CD8-positive, alpha-beta memory T cell (primary cell): ENCODE data around the gene AFF1. TPM values are rescaled to one million over a fixed set of nuclear protein-coding genes. Genes with fewer than 3 reads are reported as not detected.
A peak's percentile ranks its signal among the peaks of the same experiment; 100 is the strongest.

ENCODE experiments used
- CTCF ChIA-PET: fragments of 350-600 bp; sonication (Branson Sonifier 250); formaldehyde crosslinking; loops from one replicate; lab custom pipeline; 2021; ENCODE audit warnings: antibody characterized with exemption; lab: Charles Lee
- POLR2A ChIA-PET: fragments of 350-600 bp; sonication (Branson Sonifier 250); formaldehyde crosslinking; loops from one replicate; lab custom pipeline; 2021; ENCODE audit warnings: antibody characterized with exemption; lab: Charles Lee
- DNase-seq, 5 donors: peaks; one replicate each; pipeline versions ENCODE4 v3.0.0 to v3.0.0-alpha.2; 2020 to 2022; ENCODE audit warnings: mixed read lengths in 1 of 5
- H3K27ac ChIP-seq: one replicate; pipeline ENCODE4 v1.7.0; 2013; ENCODE audit warnings: low read depth, mild to moderate bottlenecking, low read length, moderate library complexity
- H3K27me3 ChIP-seq: 2 replicates; pipeline ENCODE4 v1.7.0; 2013; ENCODE audit warnings: low read length, mild to moderate bottlenecking; ENCODE audit not compliant: insufficient read depth, poor library complexity, severe bottlenecking
- H3K36me3 ChIP-seq: 2 replicates; pipeline ENCODE4 v1.7.0; 2013; ENCODE audit warnings: mild to moderate bottlenecking, low read length, moderate library complexity; ENCODE audit not compliant: insufficient read depth
- H3K4me1 ChIP-seq: 2 replicates; pipeline ENCODE4 v1.7.0; 2013; ENCODE audit warnings: mild to moderate bottlenecking, low read length, moderate library complexity; ENCODE audit not compliant: insufficient read depth
- H3K4me3 ChIP-seq: 2 replicates; pipeline ENCODE4 v1.7.0; 2013; ENCODE audit warnings: mild to moderate bottlenecking, low read length
- H3K9me3 ChIP-seq: 2 replicates; pipeline ENCODE4 v1.7.0; 2013; ENCODE audit warnings: mild to moderate bottlenecking, low read length
- H3K27ac Mint-ChIP-seq, 8 donors: one replicate each; pipeline ENCODE4 v1.8.0; 2020 to 2021; ENCODE audit warnings: mixed read lengths in 8 of 8, mild to moderate bottlenecking in 6 of 8, inconsistent platforms in 3 of 8, moderate library complexity in 3 of 8
- H3K27me3 Mint-ChIP-seq, 2 donors: one replicate each; pipeline ENCODE4 v1.8.0; 2020 to 2021; ENCODE audit warnings: mixed read lengths in 2 of 2, mild to moderate bottlenecking in 1 of 2, moderate library complexity in 1 of 2
- H3K36me3 Mint-ChIP-seq, 3 donors: one replicate each; pipeline ENCODE4 v1.8.0; 2020 to 2021; ENCODE audit warnings: mixed read lengths in 3 of 3, inconsistent platforms in 1 of 3, mild to moderate bottlenecking in 1 of 3
- H3K4me1 Mint-ChIP-seq, 3 donors: one replicate each; pipeline ENCODE4 v1.8.0; 2020 to 2021; ENCODE audit warnings: mixed read lengths in 3 of 3, inconsistent platforms in 1 of 3, mild to moderate bottlenecking in 1 of 3
- H3K4me3 Mint-ChIP-seq, 7 donors: one replicate each; pipeline ENCODE4 v1.8.0; 2020 to 2021; ENCODE audit warnings: mixed read lengths in 7 of 7, mild to moderate bottlenecking in 6 of 7, moderate library complexity in 4 of 7, inconsistent platforms in 2 of 7
- H3K9me3 Mint-ChIP-seq, 5 donors: one replicate each; pipeline ENCODE4 v1.8.0; 2020 to 2022; ENCODE audit warnings: mixed read lengths in 5 of 5, mild to moderate bottlenecking in 3 of 5, moderate library complexity in 2 of 5, inconsistent platforms in 1 of 5
- polyA plus RNA-seq: library from polyadenylated mRNA; unstranded; fragments of 300-500 nt; fragmentation: Illumina TruSeq; gene quantifications from one replicate; pipeline ENCODE4 v1.2.3, GENCODE V29; 2021
- total RNA-seq, 2 experiments: library from RNA; stranded (reverse); gene quantifications; one replicate each; pipeline ENCODE4 v1.2.3, GENCODE V29; 2021

The AFF1 gene
- total and polyA plus RNA-seq, 3 experiments from 2014 or later, result 20.9 to 32.9 (median 29.7) TPM

DNA sequence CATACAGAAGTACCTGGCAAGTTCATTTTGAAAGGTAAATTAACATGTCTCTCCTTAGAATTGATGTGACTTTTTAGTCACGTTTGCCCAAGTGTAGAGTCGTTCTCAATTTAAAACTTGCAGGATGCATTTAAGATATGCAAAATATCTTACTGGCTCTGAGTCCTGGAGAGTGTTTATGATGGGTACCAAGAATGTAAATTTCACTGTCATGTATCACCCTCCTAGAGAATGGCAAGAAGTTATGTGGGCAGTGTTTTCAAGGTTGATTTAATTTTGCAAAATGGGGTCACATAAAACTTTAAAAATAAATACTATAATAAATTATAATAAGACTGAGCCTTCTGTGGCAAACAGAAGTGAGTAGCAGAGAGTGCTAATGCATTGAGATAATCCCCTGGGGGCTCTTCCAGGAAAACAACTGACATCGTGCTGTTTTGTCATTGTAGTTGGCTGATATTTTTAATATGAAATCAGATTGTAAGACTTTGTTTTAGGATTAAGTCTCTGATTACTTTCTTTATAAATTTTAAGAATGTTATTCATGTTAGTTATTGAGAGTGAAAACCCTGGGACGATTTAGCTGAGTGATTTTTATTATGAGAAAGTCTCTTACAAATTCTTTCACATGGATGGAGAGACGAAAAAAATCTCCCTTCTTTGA is 103.0 kb downstream of the AFF1 start:
- no peaks in the 10 kb centered on the region for H3K36me3 Mint-ChIP-seq
- H3K27ac Mint-ChIP-seq, result peak overlapping the region in 2 of 8 donors; percentile 50 to 66
- no peak overlapping the region for H3K4me3 ChIP-seq
- no peaks in the 10 kb centered on the region for H3K27me3 ChIP-seq
- peaks cover 0 to 2% of the 10 kb centered on the region in 2 donors for H3K27me3 Mint-ChIP-seq
- H3K9me3 Mint-ChIP-seq, result no peaks in the 10 kb centered on the region
- H3K4me3 Mint-ChIP-seq, result no peak overlapping the region
- H3K9me3 ChIP-seq, result no peaks in the 10 kb centered on the region
- H3K27ac ChIP-seq, result no peak overlapping the region
- ChIA-PET CTCF (no interaction called here), POLR2A (no interaction called here)
- DNase-seq, result no peak
- H3K36me3 ChIP-seq, result no peaks in the 10 kb centered on the region
- peaks cover 59 to 68% (median 67%) of the 10 kb centered on the region in 3 donors for H3K4me1 Mint-ChIP-seq
- H3K4me1 ChIP-seq, result peaks cover 45% of the 10 kb centered on the region

DNA sequence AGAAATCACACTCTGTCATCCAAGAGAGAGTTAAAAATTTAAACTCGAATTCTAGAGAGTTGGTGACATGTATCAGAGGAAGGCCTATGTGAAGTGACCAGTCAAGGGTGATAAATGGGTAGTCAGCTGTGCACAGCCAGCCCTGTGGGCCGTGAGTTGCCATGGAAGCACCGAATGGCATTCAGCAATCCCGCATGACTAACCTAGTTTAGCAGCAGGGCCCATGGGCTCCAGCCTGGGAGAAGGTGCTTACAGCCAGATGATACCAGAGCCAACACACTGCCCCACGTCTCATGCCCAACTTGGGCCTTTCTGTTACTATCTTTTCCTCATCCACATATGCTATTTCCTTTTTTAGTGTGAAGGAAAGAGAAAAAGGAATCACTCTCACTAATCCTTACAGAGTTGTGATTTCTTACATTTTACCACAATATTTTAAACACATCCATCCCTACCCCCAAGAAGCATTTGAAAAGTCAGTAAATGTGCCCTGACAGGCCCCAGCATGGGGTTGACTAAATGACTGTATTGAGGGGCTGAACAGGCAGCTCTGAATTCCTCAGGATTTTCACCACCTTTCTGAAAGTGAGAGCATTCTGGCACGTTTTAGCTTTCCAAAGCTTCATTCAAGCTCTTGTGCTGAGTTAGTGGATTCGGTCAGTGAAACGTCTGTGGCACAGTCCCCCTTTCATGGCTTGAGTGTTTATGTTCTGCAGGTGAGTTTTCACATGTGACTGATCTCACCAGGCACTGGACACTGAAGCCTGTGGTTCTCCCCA is 104.2 kb downstream of the AFF1 start:
- Histone ChIP-seq H3K4me3 (no peak overlapping the region), H3K4me1 (peaks cover 42% of the 10 kb centered on the region), H3K27me3 (no peaks in the 10 kb centered on the region), H3K36me3 (no peaks in the 10 kb centered on the region), H3K27ac (no peak overlapping the region), H3K9me3 (no peaks in the 10 kb centered on the region)
- no peak for DNase-seq
- Mint-ChIP-seq H3K4me1 (peaks cover 67 to 78% (median 76%) of the 10 kb centered on the region in 3 donors), H3K36me3 (no peaks in the 10 kb centered on the region), H3K27ac (peak overlapping the region in 5 of 8 donors; percentile 16 to 69 (median 38)), H3K27me3 (peaks cover 0 to 2% of the 10 kb centered on the region in 2 donors), H3K4me3 (no peak overlapping the region), H3K9me3 (no peaks in the 10 kb centered on the region)
- POLR2A ChIA-PET, result no interaction called here
- CTCF ChIA-PET, result no interaction called here

DNA sequence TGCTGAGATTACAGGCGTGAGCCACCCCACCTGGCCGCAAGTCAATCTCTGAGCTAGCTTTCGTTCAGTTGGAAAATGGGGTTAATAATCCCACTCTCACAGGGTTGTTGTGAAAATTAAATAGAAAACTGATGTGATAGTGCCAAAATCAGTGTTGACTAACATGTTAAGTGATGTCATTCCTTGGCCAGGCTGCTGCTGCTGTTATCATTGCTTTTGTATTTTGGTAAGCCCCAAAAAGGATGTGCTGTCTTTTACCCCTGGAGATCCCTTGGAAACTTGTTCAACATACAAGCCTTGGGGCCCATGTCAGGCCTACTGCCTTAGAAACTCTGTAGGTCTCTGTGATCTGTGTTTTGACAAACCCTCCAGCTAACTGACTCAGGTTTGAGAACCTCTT is 106.3 kb downstream of the AFF1 start:
- Histone ChIP-seq H3K4me3 (no peak overlapping the region), H3K9me3 (no peaks in the 10 kb centered on the region), H3K27ac (no peak overlapping the region), H3K4me1 (peaks cover 33% of the 10 kb centered on the region), H3K27me3 (no peaks in the 10 kb centered on the region), H3K36me3 (no peaks in the 10 kb centered on the region)
- peaks cover 0 to 3% (median 0%) of the 10 kb centered on the region in 3 donors for H3K36me3 Mint-ChIP-seq
- POLR2A ChIA-PET, result no interaction called here
- no peaks in the 10 kb centered on the region for H3K9me3 Mint-ChIP-seq
- no peak overlapping the region for H3K4me3 Mint-ChIP-seq
- peak overlapping the region in 5 of 8 donors; percentile 34 to 58 (median 52) for H3K27ac Mint-ChIP-seq
- CTCF ChIA-PET, result interaction anchor here (1.7 kb wide), 2 partner anchors 52 to 106 kb away, joined by 4 read pairs; partner anchors contain the start of gene AFF1
- peaks cover 57 to 71% (median 68%) of the 10 kb centered on the region in 3 donors for H3K4me1 Mint-ChIP-seq
- H3K27me3 Mint-ChIP-seq, result peaks cover 0 to 2% of the 10 kb centered on the region in 2 donors
- DNase-seq, result no peak

DNA sequence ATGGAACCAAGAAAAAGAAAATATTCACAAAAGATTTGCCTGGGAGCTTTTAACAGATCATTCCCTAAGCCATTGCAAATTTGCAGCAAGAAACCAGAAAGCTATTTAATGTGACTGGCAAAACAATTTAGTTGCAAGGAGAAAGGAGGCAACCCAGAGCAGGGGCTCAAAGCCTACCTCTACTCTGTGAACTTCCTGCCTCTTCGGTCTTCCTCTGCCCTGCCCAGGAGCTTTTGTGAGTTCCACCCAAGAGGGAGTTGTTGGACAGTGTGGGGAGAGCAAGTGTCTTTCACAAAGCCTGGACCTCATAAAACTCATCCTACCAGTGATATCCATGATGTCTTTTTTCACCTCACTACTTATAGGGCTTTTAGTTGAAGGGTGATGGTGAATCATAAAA is 107.4 kb downstream of the AFF1 start:
- Mint-ChIP-seq H3K27me3 (peaks cover 0 to 2% of the 10 kb centered on the region in 2 donors), H3K4me1 (peaks cover 49 to 60% (median 59%) of the 10 kb centered on the region in 3 donors), H3K4me3 (no peak overlapping the region), H3K9me3 (no peaks in the 10 kb centered on the region), H3K27ac (peak overlapping the region in 3 of 8 donors; percentile 20 to 32 (median 21)), H3K36me3 (peaks cover 0 to 14% (median 3%) of the 10 kb centered on the region in 3 donors)
- CTCF ChIA-PET, result interaction anchor here (1.7 kb wide), 2 partner anchors 51 to 107 kb away, joined by 4 read pairs; partner anchors contain the start of gene AFF1
- POLR2A ChIA-PET, result no interaction called here
- Histone ChIP-seq H3K27me3 (no peaks in the 10 kb centered on the region), H3K4me1 (peaks cover 23% of the 10 kb centered on the region), H3K27ac (no peak overlapping the region), H3K36me3 (peaks cover 4% of the 10 kb centered on the region), H3K4me3 (no peak overlapping the region), H3K9me3 (no peaks in the 10 kb centered on the region)
- no peak for DNase-seq

DNA sequence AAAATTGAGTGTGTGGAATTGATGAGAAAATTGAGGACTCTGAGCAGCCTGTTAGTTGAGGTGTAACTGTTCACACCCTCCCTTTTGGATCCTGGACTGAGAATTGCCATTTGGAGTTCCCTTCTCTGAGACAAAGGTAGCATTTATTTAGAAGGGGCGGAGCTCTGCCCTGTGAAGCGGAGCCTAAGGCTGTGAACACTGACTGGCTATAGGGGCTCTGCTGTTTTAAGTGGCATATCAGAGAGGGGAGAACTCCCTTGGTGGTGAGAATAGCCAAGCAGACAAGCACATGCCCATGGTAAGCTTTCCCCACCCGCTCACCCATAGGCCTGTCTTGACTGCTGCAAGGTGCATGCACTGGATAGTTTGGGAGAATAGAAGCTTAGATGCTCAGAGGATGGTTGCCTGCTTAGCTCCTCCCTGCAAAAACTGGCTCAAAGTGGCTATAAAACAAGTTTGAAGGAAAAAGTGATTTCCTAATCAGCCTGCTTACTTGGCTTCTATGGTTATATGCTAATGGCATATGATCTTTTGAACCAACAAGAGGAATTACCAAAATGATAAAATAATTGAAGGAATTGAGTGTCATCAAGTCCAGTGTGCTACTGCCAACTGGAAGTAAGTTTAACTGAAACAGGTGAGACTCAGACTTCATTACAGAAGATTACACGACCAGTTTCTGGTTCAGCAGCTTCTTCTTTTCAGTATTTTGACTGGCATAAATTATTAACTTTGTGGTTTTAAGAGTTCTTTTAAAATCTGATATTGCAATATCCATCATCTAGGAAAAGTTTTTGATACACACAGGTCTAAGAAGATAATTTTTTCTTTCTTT is 108.4 kb downstream of the AFF1 start:
- POLR2A ChIA-PET, result no interaction called here
- Mint-ChIP-seq H3K4me3 (no peak overlapping the region), H3K36me3 (peaks cover 4 to 21% (median 8%) of the 10 kb centered on the region in 3 donors), H3K9me3 (no peaks in the 10 kb centered on the region), H3K27me3 (peaks cover 0 to 2% of the 10 kb centered on the region in 2 donors), H3K27ac (peak overlapping the region in 4 of 8 donors; percentile 11 to 75 (median 26)), H3K4me1 (peaks cover 45 to 56% (median 50%) of the 10 kb centered on the region in 3 donors)
- H3K27me3 ChIP-seq, result no peaks in the 10 kb centered on the region
- no peak overlapping the region for H3K27ac ChIP-seq
- CTCF ChIA-PET, result no interaction called here
- no peak for DNase-seq
- H3K4me1 ChIP-seq, result peaks cover 23% of the 10 kb centered on the region
- H3K4me3 ChIP-seq, result no peak overlapping the region
- H3K9me3 ChIP-seq, result no peaks in the 10 kb centered on the region
- H3K36me3 ChIP-seq, result peaks cover 8% of the 10 kb centered on the region

DNA sequence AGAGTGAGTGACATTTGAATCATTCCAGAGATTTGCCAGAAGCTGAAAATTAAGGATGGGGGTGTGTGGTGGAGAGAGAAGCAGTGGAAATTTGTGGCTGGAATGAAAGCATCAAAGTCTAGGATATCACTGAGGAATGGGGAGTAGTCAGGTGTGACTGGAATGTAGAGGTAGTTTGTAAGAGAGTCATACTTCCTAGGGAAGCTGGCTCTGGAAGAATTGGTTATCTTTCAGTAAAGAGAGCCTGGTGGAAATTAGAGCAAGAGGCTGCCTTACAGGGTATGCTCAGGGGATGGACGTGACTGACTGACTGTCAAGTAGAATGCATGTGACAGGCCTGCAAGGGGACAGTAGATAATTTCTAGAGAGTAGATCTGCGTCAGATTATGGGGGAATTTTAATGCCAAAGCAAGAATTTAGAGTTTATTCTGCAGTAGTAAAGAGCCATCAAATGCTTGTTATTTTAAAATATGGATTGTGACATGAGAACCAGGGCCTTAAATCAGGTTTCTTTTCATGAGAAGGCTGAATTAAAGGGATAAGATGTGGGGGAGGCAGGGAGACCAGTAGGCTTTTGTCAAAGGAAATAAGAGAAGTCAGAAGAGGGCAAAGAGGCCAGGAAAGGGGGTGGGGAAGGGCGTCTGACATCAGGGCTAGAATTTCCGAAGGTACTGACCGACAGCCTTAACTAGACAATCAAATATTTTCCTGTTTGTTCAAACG is 109.9 kb downstream of the AFF1 start:
- H3K27me3 ChIP-seq, result no peaks in the 10 kb centered on the region
- H3K4me3 ChIP-seq, result no peak overlapping the region
- no peak overlapping the region for H3K4me3 Mint-ChIP-seq
- H3K4me1 Mint-ChIP-seq, result peaks cover 35 to 53% (median 47%) of the 10 kb centered on the region in 3 donors
- ChIA-PET POLR2A (no interaction called here), CTCF (no interaction called here)
- H3K27ac ChIP-seq, result no peak overlapping the region
- H3K9me3 ChIP-seq, result no peaks in the 10 kb centered on the region
- peaks cover 8% of the 10 kb centered on the region for H3K36me3 ChIP-seq
- H3K36me3 Mint-ChIP-seq, result peaks cover 7 to 31% (median 8%) of the 10 kb centered on the region in 3 donors
- no peak overlapping the region for H3K27ac Mint-ChIP-seq
- no peak for DNase-seq
- H3K4me1 ChIP-seq, result peaks cover 23% of the 10 kb centered on the region
- peaks cover 0 to 2% of the 10 kb centered on the region in 2 donors for H3K27me3 Mint-ChIP-seq
- H3K9me3 Mint-ChIP-seq, result no peaks in the 10 kb centered on the region

- Histone ChIP-seq H3K4me3 (no peak overlapping the region), H3K27ac (no peak overlapping the region), H3K27me3 (no peaks in the 10 kb centered on the region), H3K36me3 (peaks cover 8% of the 10 kb centered on the region), H3K4me1 (peaks cover 23% of the 10 kb centered on the region), H3K9me3 (no peaks in the 10 kb centered on the region)
- Mint-ChIP-seq H3K36me3 (peaks cover 7 to 31% (median 8%) of the 10 kb centered on the region in 3 donors), H3K4me1 (peaks cover 33 to 55% (median 44%) of the 10 kb centered on the region in 3 donors), H3K27ac (no peak overlapping the region), H3K4me3 (no peak overlapping the region), H3K9me3 (no peaks in the 10 kb centered on the region), H3K27me3 (peaks cover 0 to 2% of the 10 kb centered on the region in 2 donors)
- no peak for DNase-seq
- CTCF ChIA-PET, result no interaction called here
- POLR2A ChIA-PET, result no interaction called here
Measured at GRCh38 chr4:87045234-87045558, 110.4 kb downstream of the AFF1 start.
